GDM1 (cell line): ENCODE data around the gene CAMKMT.

Experiments
- DNase-seq: peaks from one replicate; lab custom pipeline; 2025; lab: John Stamatoyannopoulos, UW

The CAMKMT gene

GRCh38 chr2:44651974-44652373 lies 290.2 kb downstream of the CAMKMT start:
- DNase-seq, result no peak

GRCh38 chr2:44652701-44653100 lies 291.0 kb downstream of the CAMKMT start:
- no peak for DNase-seq

GRCh38 chr2:44655401-44655864 lies 293.7 kb downstream of the CAMKMT start:
- DNase-seq, result no peak

GRCh38 chr2:44656460-44656859 lies 294.7 kb downstream of the CAMKMT start:
- no peak for DNase-seq

GRCh38 chr2:44663471-44664073 lies 301.8 kb downstream of the CAMKMT start:
- no peak for DNase-seq

GRCh38 chr2:44668336-44668735 lies 306.6 kb downstream of the CAMKMT start:
- no peak for DNase-seq

- DNase-seq, result no peak
Measured at GRCh38 chr2:44671276-44671675, 309.5 kb downstream of the CAMKMT start.

- DNase-seq, result no peak
Measured at GRCh38 chr2:44671916-44672315, 310.2 kb downstream of the CAMKMT start.

- no peak for DNase-seq
Measured at GRCh38 chr2:44672431-44672830, 310.7 kb downstream of the CAMKMT start.

GRCh38 chr2:44674473-44675284 lies 312.9 kb downstream of the CAMKMT start:
- DNase-seq, result no peak

- DNase-seq, result no peak
Measured at GRCh38 chr2:44676379-44676778, 314.6 kb downstream of the CAMKMT start.

GRCh38 chr2:44679584-44679983 lies 317.8 kb downstream of the CAMKMT start:
- DNase-seq, result no peak

GRCh38 chr2:44679990-44680389 lies 318.2 kb downstream of the CAMKMT start:
- DNase-seq, result no peak

- DNase-seq, result no peak
Measured at GRCh38 chr2:44680424-44680971, 318.8 kb downstream of the CAMKMT start.

- no peak for DNase-seq
Measured at GRCh38 chr2:44680983-44681531, 319.3 kb downstream of the CAMKMT start.

- DNase-seq, result no peak
Measured at GRCh38 chr2:44682459-44682858, 320.7 kb downstream of the CAMKMT start.

- DNase-seq, result no peak
Measured at GRCh38 chr2:44684559-44684958, 322.8 kb downstream of the CAMKMT start.

- DNase-seq, result no peak
Measured at GRCh38 chr2:44686561-44686960, 324.8 kb downstream of the CAMKMT start.

GRCh38 chr2:44687686-44688455 lies 326.1 kb downstream of the CAMKMT start:
- DNase-seq, result no peak

- DNase-seq, result no peak
Measured at GRCh38 chr2:44688456-44689124, 326.8 kb downstream of the CAMKMT start.

- no peak for DNase-seq
Measured at GRCh38 chr2:44689516-44689915, 327.8 kb downstream of the CAMKMT start.
